Hematopoietic multipotent progenitor cell treated with erythropoietin and hydrocortisone succinate and interleukin-3 and kit ligand, for 8 days (in vitro differentiated cells): ENCODE measurements around the gene TENT5C.

Experiments used
- DNase-seq: peaks from one replicate; pipeline ENCODE4 v3.0.0-alpha.2; 2015

TENT5C gene

DNA sequence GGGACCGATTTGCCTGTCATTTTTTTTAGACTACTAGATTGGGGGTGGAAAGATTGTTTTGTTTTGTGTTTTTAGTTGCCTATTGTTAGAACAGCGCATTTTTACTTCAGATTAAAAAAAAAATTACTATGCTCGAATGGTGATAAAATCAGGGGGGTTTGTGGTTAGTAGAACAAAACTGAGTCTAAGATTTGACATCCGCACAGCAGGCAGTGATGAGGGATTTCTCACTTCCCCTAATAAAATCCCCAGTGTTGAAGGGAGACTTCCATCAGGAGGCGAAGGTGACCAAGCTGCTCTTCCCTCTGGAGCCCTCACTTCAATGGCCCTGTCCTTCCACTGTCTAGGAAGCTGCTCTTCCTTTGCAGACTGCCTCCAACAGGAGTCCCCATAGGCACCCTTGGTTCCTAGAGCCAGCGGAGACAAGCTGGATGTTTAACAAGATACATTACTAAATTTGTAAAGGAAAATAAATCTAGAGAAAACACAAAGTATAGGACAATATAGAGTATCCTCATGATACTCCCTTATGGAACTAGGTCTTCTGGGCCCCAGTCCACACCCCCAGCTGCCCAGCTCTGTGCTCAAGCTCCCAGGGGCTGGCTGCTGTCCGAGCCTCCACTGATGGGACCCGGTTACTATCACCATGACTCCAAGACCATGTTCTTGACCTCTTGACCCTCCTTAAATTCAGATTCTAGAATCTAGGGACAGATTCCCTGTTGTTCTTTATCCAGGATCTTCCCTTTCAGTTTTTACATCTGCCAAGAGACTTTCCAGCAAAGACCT lies 31.0 kb downstream of the TENT5C start:
- DNase-seq = no peak

DNA sequence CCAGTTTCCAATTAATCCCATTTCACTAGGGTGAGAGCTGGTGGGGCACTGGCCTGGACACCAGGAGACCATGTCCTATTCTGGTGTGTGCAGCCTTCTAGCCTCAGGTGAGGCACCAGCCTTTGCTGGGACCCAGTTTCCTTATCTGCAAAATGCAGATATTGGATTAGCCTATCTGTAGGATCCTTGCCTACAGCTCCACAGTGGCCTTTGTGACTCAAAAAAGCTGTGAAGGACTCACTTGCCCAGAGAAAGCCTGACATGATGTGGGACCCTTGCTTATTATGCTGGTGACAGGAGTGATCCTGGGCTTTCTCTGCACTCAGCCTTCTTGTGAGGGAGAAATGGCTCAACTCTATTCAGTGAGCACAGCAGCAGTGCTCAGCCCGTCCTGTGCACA lies 32.3 kb downstream of the TENT5C start:
- DNase-seq = peak; percentile 35

DNA sequence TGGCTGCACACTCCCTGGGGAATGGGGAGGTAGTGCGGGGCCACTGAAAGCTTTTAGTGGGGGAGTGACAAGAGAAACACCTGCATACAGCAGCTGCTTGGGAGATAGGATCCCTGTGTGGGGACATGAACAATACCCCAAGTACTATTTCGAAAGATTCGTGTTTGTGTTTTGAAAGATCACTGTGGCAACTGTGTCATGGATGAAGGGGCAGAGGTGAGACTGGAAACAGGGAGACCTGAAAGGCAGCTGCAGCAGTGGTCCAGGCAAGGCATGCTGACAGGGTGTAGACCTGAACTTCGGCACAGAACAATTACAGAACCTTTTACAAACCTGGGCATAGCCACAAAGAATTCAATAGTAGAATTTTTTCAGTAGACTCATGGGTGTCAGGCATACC lies 32.9 kb downstream of the TENT5C start:
- DNase-seq = no peak

DNA sequence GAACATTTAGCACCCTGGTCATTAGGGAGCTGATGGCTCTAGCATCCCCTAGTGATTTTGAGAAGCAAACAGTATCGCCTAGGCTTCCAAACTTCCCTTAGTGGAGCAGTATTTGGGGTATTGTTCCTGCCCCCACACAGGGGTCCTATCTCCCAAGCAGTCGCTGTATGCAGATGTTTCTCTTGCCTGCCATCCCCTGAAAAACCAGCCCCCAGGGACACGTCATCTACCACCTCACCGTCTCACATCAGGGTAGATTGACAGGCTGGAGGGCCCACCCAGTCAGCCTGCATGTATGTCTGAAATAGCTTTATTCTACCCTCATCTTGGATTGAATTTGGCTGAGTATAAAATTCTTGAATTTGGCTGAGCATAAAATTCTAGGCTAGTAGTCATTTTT lies 33.9 kb downstream of the TENT5C start:
- no peak for DNase-seq

DNA sequence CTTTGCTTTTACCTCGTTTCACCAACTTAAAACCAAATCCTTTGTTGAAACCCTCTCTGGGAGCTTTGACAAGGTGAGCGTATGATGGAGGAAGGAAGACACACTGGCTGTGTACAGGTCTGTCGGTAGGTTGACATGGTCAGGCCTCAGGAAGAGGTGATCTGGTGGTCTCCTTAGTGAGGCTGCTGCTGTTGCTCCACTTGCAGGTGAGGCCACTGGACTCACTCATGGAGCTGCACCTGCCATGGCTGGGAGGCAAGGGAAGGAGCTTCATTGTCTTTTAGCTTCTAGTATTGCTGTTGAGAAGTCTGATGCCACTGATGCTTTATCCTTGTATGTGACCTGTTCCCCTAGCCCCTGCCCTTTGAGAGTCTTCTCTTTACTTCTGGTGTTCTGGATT lies 35.7 kb downstream of the TENT5C start:
- DNase-seq = no peak

DNA sequence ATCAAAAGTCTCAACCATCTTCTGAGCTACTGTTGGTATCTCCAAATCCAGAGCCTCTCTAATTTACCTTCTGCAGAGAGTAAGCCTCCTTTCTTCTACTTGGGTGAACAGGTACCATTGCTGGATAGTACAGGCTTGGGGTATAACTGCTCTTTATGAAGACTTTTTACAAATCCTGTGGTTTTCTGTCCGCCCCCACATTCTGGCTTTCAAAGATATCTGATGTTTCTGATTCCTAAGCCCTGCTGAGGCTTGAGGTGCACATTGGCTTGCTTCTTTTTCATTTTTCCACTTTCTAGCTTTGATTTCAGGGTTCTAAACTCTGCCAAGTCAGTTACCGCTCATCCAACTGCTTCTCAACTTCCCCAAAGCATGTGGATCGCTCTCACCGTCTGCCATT lies 37.1 kb downstream of the TENT5C start:
- DNase-seq = no peak

DNA sequence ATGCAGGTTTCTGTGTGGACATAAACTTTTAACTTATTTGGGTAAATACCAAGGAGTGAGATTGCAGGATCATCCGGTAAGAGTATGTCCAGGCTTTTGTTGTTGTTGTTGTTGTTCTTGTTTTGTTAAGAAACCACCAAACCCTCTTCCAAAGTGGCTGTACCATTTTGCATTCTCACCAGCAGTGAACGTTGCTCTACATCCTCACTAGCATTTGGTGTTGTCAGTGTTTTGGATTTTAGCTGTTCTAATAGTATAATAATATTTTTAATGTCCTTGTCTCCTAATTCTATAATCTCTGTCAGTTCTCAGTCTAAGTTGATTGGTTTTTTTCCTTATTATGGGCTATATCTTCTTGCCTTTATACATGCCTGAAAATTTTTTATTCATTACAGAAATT lies 37.8 kb downstream of the TENT5C start:
- no peak for DNase-seq

DNA sequence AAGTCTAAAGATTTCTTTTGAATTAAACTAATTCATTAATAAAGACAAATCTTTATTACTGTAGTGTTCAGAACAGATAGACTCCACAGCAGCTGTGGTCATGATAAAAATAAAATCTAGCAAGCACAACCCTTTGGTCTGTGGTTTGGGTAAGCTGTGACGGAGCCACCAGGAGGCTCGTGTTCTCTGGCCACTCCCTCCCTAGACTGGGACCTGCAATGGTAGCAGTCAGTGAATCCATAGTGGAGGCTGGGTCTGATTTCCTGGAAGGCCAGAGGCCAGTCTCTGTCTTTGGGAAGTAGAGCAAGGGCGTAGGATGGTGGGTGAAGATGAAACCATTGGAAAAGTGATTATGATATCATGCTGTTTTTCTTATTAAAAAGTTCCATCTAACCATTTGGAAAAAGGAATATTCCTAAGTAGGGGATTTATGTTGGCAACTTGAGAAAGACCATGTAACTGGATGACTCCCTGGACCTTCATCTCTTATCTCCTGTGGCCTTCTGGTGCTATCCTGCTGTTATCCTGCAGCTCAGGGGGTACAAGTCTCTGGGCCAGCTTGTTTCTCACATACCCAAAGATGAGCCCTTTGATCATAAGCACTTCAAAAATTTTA lies 39.0 kb downstream of the TENT5C start:
- DNase-seq = peak; percentile 91

DNA sequence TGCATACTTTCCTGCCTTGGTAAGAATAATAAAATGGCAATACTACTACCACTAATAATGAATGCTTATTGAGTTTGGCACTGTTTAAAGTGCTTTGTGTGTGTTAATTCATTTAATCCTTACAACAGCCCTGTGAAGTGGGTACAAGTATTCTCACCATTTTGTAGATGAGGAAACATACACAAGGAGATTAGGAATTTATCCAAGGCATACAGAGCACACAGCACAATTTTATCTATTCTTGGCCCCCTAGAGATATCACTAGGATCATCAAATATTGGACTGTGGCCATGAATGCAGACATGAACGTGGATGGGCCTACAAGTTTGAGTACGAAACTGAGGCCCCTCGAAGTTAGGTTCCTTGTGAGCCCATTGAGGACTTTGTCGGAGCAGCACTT lies 39.5 kb downstream of the TENT5C start:
- peak; percentile 21 for DNase-seq

DNA sequence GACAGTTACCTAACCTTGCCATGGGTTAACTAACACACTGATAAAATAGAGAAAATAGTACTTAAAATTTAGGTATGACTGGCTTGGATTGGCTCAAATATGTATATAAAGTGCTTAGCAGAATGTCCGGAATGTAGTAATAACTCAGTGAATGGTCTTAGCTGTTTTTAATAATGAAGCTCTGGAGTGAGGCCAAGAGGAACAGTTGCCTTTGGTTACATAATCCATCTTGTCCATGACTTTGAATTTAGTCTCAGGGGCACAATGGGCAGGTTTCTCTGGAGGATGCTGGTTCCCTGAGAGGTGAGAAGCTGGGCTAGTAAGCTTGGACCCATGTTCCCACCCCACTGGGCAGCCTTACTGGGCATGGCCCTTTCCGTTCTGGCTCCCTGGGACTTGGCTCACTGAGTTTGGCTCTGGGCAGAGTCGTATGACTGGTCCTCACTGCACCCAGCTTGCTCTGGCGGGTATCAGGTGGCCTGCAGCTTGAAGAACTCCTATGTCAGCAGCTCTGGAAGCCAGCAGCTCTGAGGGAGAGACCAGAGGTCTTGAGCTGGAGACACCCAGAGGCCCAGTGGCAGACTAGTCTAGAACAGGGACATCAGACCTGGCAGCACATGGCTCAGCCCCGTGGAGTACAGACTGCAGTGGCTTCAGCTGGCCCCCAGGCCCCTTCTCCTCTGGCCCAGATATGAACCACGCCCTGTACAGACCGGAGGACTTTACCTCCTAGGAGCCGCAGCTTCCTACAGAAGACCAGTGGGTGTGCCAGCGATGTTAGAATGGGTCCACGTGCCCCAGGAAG lies 40.4 kb downstream of the TENT5C start:
- DNase-seq = peak; percentile 38

DNA sequence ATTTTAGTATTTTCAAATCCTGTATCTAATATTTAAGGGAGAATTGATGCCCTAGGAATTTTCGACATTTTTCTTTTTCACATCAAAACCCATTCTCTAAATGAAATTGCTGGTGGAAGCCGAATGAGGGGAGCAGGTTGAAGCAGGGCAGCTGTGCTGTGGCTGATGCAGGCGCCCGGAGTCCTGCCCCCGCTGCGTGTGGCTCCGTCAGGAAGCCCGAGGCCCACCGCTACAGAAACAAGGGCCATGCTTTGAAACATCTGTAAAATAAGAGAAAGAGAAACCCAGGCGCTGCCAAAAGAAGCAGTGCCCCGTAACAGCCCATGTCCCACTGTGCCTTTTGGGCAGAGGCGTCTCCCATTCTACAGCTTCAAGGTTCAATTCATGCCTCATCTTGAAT lies 41.1 kb downstream of the TENT5C start:
- no peak for DNase-seq

DNA sequence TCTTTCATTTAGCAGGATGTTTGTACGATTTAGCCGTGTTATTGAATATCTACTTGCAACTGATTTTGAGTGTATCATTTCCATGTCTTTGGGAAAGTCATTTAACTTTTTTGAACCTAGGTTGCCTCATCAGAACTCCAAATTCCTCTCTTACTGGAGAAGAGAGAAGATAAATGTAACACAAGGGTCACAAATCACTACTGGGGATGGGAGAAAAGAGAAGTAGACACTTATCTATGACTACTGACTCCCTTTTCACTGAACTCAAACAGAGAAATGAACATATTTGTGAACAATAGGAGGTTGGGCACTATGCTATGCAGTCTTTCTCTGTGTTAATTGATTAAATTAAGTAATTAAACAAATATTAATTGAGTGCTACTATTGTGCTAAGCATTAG lies 42.2 kb downstream of the TENT5C start:
- no peak for DNase-seq

DNA sequence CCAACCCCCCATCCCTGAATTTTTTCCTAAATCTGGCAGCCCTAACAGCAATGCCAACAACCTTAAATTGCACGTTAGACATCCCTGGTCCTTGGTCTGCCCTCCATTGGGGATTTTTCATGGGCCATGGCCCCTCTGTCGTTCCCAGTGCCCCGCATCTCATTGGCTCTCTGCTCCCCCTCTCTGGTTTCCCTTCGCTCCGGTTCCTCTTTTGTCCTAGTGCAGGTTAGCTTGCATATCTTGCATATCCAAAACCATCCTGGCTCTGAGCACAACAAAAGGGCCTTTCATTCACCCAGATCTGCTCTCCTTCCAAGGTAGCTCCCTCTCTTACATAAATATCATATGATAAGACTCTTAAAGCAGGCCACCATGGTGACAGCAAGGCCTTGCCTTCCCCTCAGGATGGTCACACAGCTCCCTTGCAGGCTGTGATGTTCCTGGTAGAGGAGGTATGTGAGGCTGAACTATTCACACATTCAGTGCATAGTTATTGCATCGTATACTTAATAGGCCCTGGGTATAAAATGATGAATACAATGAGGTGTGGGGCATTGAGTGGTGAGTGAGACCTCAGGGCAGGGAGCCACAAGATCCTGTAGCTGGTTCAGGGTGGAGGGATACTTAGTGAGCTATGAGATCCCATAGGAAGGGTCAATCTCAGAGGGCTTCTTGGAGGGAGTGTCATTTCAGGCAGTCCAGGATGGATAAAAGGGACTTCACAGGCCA lies 45.2 kb downstream of the TENT5C start:
- no peak for DNase-seq

DNA sequence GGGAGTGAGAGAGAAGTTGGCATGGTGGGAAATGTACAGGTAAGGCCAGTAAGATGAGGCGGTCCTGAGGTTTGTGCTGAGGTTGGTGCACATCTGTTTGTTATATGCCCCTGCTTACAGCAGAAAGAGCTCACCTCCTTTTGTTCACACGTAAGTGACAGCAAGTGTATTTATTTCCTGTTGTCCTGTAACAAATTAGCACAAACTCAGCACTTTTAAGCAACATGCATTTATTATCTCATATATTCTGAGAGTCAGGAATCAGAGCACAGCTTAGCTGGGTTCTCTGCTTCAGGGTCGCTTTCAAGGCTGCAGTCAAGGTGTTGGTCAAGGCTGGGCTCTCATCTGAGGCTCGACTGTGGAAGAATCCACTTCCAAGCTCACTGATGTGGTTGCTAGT lies 45.8 kb downstream of the TENT5C start:
- DNase-seq = no peak

DNA sequence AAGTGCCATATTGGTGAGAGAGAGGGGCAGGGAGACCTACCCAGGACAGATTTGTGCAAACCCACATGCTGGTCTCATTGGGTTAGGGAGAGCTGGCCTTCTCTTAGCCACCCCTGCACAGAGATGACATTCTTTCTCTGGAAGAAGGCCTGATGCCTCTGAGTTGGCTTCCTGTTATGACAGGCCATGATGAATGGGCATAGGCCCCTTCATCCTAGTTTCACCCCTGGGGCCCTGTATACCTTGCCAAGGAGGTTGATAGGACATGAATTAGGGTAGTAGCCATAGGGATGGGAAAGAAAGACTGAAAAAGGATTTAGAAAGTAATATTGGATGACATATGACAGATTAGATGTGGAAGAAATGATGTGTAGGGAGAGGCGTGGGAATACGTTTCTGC lies 46.6 kb downstream of the TENT5C start:
- DNase-seq = no peak

DNA sequence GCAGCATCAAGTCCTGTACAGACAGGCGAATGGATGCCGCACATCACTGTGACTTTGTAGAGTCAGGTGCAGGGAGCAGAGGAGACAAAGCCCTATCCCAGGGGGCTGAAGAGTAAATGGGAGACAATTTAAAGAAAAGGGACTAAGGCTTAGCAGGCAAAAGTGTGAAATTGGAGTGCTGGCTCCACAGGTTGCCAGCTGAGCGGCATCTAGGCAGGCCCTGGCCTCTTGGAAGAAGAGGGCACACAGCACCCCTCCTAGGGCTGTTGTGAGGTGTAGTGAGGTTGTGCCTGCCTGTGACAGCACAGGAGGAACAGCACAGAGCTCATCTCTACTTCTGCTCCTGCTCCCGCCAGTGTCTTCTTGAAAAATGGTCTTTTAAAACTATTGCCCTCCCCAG lies 47.3 kb downstream of the TENT5C start:
- no peak for DNase-seq

DNA sequence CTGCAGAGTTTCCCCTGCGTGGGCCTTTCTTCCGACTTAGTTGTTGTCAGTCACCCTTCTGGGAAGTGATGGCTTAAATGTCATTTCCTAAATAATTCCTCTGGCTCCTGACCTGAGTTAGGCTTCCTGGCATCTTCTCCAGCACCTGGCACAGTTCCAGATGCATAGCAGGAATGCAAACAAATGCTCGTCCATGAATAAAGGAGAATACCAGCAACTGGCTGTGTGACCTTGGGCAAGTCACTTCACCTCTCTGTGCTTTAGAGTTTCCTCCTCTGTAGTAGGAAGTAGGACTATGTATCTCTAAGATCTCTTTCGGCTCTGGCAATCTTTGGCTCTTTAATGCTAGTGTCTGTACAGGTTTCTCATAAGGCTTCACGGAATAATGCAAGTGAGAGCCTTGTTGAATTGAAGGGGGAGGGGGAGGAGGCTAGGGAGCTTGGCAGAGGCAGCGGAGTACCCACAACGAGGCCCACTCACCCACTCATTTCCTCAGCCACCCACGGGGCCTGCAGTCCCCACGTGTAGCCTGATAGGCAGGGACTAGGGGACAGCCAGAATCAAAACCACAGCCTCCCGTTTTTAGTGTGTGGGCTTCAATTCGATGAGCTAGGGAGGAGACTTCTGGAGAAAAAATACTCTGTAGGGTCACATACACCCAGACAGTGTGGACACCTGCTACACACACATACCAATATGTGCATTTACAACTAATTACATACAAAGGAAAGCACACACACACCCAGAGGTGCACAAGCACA lies 48.1 kb downstream of the TENT5C start:
- DNase-seq = peak; percentile 41

DNA sequence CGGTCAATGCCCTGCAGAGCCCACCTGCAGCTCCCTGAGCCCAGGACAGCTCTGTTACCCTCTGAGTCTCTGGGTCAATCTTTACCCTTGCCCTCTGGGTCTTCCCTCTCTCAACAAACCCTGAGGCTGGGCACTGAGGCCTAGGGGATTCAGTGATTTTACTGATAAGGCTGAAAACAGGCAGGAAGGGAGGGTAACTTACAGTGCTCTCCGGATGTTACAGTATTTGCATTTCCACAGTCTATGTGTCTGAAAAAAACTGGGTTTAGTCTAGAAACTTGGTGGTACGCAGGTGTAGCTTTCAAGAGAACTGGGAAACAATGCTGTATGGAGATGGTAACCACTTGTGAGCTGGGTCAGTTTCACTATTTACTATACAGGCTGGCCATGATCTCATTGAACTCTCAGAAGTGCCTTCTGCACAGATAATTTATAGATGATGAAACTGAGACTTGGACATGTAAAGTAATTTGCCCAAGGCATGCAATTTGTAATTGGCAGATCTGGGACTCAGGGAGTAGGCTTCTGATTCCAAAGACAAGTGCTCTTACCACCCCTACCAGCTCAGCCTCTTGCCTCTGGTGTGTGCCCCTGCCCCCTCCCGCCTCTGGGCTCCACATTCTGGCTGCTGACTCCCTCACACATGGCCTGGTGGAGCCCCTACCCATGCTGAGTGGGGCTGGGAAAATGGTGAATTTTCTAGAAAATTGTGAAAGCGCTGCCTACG lies 48.8 kb downstream of the TENT5C start:
- DNase-seq = peak; percentile 48

DNA sequence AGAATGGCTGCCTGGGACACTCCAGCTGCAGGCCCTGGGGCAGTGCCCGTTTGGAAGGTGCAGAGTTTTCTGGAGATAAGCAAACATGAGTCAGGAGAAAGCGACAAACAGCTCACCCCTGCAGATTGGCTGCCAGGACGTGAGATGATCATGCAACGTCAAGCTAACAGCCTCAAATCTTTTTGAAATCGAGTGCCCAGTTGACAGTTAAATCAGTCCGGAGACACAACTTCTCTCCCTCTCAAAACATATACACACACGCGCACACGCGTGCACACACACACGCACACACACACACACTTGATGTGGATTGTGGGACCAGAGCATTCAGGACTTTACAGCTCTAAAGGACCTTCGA lies 49.4 kb downstream of the TENT5C start:
- peak; percentile 95 for DNase-seq

DNA sequence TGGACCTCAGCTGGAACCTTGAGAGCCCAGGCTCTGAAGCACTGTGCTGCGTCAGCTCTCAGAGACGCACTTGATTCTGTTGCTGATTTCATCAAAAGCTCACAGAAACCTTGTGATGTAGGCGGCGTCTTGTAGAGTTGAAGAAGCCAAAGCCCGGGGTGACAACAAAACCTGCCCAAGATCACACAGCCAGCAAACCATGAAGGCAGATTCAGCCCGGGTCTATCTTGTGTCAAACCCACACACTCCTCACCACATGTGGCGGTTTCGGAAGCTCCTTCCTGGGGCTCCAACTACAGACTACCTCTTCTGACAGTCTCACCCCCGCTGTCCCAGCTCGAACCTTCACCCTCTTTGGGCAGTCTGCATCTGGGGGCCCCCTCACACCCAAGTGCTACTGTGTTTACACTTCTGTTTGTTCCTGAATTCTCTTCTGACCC lies 50.4 kb downstream of the TENT5C start:
- DNase-seq = peak; percentile 54

DNA sequence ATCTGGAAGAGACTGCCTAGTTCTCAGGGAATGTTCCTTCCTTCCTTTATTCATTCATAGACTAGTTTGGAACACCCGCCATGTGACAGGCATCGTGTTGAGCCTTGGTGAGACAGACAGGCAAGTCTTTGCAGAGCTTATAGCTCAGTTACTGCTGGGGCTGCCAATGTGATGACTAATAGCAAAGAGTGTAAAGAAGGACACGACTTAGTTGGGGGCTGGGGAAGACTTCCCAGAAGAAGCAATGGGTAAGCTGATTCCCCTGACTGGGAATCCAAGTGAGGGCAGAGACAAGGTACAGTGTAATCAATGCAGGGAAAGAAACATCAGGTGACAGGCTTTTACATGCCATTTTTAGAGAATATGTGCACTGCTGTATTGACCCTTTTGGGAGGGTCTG lies 51.2 kb downstream of the TENT5C start:
- DNase-seq = no peak
